Fibroblast of skin of left quadriceps (primary cell): ENCODE measurements around the gene YTHDC2.

Experiments
- DNase-seq, 2 experiments: peaks; one replicate each; pipeline ENCODE4 v3.0.0-alpha.2; 2013; ENCODE audit warnings: low read depth in 2 of 2

Gene YTHDC2

GRCh38 chr5:113520429-113520828 lies 6.9 kb downstream of the YTHDC2 start:
- DNase-seq: no peak

- no peak for DNase-seq
Observed at GRCh38 chr5:113520899-113521298, 7.4 kb downstream of the YTHDC2 start.

- DNase-seq: no peak
Observed at GRCh38 chr5:113523168-113523567, 9.7 kb downstream of the YTHDC2 start.

- no peak for DNase-seq
Observed at GRCh38 chr5:113524927-113525326, 11.4 kb downstream of the YTHDC2 start.

GRCh38 chr5:113526421-113526820 lies 12.9 kb downstream of the YTHDC2 start:
- no peak for DNase-seq

- DNase-seq: no peak
Observed at GRCh38 chr5:113527746-113528145, 14.3 kb downstream of the YTHDC2 start.

GRCh38 chr5:113531481-113532159 lies 18.1 kb downstream of the YTHDC2 start:
- DNase-seq: no peak

- DNase-seq: no peak
Observed at GRCh38 chr5:113538313-113538712, 24.8 kb downstream of the YTHDC2 start.

- peak; percentile 25 to 30 for DNase-seq
Observed at GRCh38 chr5:113546703-113547183, 33.2 kb downstream of the YTHDC2 start.

- DNase-seq: no peak
Observed at GRCh38 chr5:113548396-113548795, 34.9 kb downstream of the YTHDC2 start.

GRCh38 chr5:113552137-113552536 lies 38.6 kb downstream of the YTHDC2 start:
- DNase-seq: no peak

- no peak for DNase-seq
Observed at GRCh38 chr5:113552620-113553019, 39.1 kb downstream of the YTHDC2 start.

- no peak for DNase-seq
Observed at GRCh38 chr5:113562828-113563400, 49.4 kb downstream of the YTHDC2 start.

GRCh38 chr5:113569396-113569795 lies 55.9 kb downstream of the YTHDC2 start:
- DNase-seq: no peak

- DNase-seq: no peak
Observed at GRCh38 chr5:113572716-113573115, 59.2 kb downstream of the YTHDC2 start.

GRCh38 chr5:113574417-113574816 lies 60.9 kb downstream of the YTHDC2 start:
- peak; percentile 66 to 68 for DNase-seq

GRCh38 chr5:113575074-113575473 lies 61.6 kb downstream of the YTHDC2 start:
- no peak for DNase-seq

GRCh38 chr5:113578091-113578490 lies 64.6 kb downstream of the YTHDC2 start:
- no peak for DNase-seq

- DNase-seq: no peak
Observed at GRCh38 chr5:113581388-113581787, 67.9 kb downstream of the YTHDC2 start.

GRCh38 chr5:113598150-113598549 lies 84.7 kb downstream of the YTHDC2 start:
- no peak for DNase-seq

- DNase-seq: no peak
Observed at GRCh38 chr5:113598926-113599325, 85.4 kb downstream of the YTHDC2 start.

GRCh38 chr5:113600255-113600905 lies 86.9 kb downstream of the YTHDC2 start:
- no peak for DNase-seq

GRCh38 chr5:113601423-113601822 lies 87.9 kb downstream of the YTHDC2 start:
- no peak for DNase-seq
